GM23248 (cell line): ENCODE measurements around the gene HDAC4.

Experiments
- EZH2 ChIP-seq: fragments of 200-600 bp; sonication (generic); IDR thresholded peaks from 2 replicates; pipeline ENCODE4 v1.6.1; 2018; ENCODE audit warnings: antibody characterized with exemption, mild to moderate bottlenecking; ENCODE audit not compliant: insufficient read depth, poor library complexity, severe bottlenecking
- EZH2phosphoT487 ChIP-seq: fragments of 200-600 bp; sonication (generic); IDR thresholded peaks from 2 replicates; pipeline ENCODE4 v1.6.1; 2018; ENCODE audit warnings: antibody characterized with exemption, moderate library complexity, mild to moderate bottlenecking, low read depth; ENCODE audit not compliant: insufficient read depth

- TF ChIP-seq EZH2phosphoT487: no peak
- TF ChIP-seq EZH2: no peak
Measured at GRCh38 chr2:239190361-239190760, 210.5 kb downstream of the HDAC4 start.
